ENCODE measurements around the gene TPCN2. TPM values are rescaled to one million over a fixed set of nuclear protein-coding genes. Genes with fewer than 3 reads are reported as not detected.

The TPCN2 gene
- total RNA-seq, 2 donors from 2014 or later, result 11.7 to 17.8 TPM

DNA sequence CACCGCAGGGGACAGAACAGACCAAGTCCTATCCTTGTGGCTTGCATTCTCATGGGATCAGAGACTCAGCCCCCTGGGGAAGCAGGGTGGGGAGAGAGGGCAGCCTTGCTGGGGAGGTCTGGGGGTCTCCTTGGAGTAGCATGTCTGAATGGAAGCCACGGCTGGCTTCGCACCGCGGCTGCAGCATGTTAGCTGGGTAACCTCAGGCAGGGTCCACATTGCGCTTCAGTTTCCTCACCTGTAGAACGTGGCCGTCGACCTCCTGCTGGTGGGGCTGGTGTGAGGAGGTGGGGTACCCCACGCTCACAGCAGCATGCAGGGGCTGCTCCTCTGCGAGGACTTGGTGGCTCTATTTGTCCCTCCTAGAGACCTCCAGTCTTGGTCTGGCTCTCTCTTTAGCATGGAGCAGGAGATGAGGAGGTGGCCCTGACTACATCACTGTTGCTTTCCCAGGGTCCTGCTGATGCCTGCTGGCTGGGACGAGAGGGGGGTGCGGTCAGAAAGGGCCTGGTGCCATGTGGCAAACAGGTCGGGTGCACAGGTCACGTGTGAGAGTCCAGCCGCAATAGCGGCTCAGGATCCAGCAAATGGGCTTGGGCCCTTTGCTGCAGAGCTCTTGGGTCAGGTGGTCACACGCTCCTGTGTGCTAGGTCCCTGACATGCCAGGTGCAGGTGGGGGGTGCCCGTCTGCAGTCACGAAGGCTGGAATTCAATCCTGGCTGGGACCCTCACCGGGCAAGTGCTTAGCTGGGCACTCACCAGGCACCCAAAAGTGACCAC is 71.6 kb downstream of the TPCN2 start:
- DNase-seq (no peak), ATAC-seq (replicated peaks in 1 of 2) (no peak)
- Mint-ChIP-seq H3K4me1 (ENCODE audit: low read depth) (peaks cover 31% of the 10 kb centered on the region), H3K4me3 (no peak overlapping the region), H3K27me3 (ENCODE audit: low read depth) (no peaks in the 10 kb centered on the region), H3K27ac (no peak overlapping the region), H3K9me3 (no peaks in the 10 kb centered on the region), H3K36me3 (ENCODE audit: insufficient read depth in 2 of 2) (no peaks in the 10 kb centered on the region)

DNA sequence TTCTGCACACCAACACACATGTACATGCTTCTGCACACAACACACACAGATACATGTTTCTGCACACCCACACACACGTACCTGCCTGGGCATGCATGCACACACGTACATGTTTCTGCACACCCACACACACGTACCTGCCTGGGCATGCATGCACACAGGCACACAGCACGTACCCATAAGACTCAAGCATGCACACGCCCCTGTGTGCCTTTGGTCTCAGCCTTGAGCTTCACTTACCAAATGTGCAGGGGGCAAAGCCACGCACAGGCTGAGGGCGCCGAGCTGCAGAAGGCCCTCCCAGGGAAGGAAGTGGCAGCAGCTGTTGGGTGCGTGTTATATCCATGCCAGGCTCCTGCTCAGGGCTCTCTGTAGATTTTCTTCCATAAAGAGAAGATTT is 72.3 kb downstream of the TPCN2 start:
- Mint-ChIP-seq H3K4me1 (ENCODE audit: low read depth) (peaks cover 31% of the 10 kb centered on the region), H3K36me3 (ENCODE audit: insufficient read depth in 2 of 2) (no peaks in the 10 kb centered on the region), H3K4me3 (no peak overlapping the region), H3K9me3 (no peaks in the 10 kb centered on the region), H3K27ac (no peak overlapping the region), H3K27me3 (ENCODE audit: low read depth) (no peaks in the 10 kb centered on the region)
- no peak for DNase-seq
- ATAC-seq (replicated peaks in 1 of 2), result no peak

- no peaks in the 10 kb centered on the region for H3K36me3 Mint-ChIP-seq (ENCODE audit: insufficient read depth in 2 of 2)
- peaks cover 31% of the 10 kb centered on the region for H3K4me1 Mint-ChIP-seq (ENCODE audit: low read depth)
- H3K27me3 Mint-ChIP-seq (ENCODE audit: low read depth), result no peaks in the 10 kb centered on the region
- DNase-seq, result no peak
- no peak for ATAC-seq (replicated peaks in 1 of 2)
- H3K27ac Mint-ChIP-seq, result no peak overlapping the region
- no peaks in the 10 kb centered on the region for H3K9me3 Mint-ChIP-seq
- no peak overlapping the region for H3K4me3 Mint-ChIP-seq
Observed at GRCh38 chr11:69121621-69122325, 73.0 kb downstream of the TPCN2 start.

- no peaks in the 10 kb centered on the region for H3K9me3 Mint-ChIP-seq
- H3K27me3 Mint-ChIP-seq (ENCODE audit: low read depth), result no peaks in the 10 kb centered on the region
- no peaks in the 10 kb centered on the region for H3K36me3 Mint-ChIP-seq (ENCODE audit: insufficient read depth in 2 of 2)
- H3K4me3 Mint-ChIP-seq, result peak overlapping the region in 1 of 2 donors; percentile 58
- ATAC-seq (replicated peaks in 1 of 2), result no peak
- H3K27ac Mint-ChIP-seq, result no peak overlapping the region
- no peak for DNase-seq
- peaks cover 31% of the 10 kb centered on the region for H3K4me1 Mint-ChIP-seq (ENCODE audit: low read depth)
Observed at GRCh38 chr11:69122326-69122629, 73.5 kb downstream of the TPCN2 start.

DNA sequence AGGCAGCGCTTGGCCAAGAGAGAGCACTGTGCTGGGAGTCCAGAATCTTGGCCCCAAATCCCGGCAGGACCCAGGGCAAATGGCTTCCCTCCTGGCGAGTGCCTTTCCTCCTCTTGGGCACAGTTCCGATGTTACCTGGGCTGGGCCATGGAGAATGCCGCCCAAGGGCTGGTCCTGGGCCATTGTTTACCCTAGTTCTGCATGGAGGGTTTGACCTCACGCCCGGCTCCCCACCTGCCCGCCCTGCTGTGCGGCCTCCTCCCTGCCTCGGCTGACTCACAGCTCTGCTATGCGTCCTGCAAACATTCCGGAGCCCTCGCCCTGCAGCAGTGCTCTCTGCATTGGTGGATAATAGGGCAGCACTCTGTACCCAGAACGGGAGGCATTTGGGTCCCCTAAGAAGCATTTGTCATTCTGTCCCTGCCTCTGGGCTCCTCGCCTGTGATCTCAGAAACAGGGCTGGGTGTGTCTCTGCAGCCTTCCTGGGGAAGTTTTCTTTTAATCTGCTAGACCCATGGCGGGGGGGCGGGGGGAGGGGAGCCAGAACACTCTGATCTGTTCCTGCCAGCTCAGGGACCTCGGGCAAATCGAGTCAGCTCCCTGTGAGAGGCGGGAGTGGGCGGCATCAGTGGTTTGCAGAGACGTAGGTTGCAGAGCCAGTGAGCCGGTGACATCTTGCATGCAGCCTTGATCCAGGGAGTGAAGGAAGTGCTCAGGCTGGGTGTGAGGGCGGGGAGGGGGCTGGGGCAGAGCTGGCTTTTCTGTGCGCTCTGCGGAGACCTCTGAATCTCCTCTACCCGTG is 74.1 kb downstream of the TPCN2 start:
- no peak overlapping the region for H3K27ac Mint-ChIP-seq
- peaks cover 31% of the 10 kb centered on the region for H3K4me1 Mint-ChIP-seq (ENCODE audit: low read depth)
- peak overlapping the region; percentile 56 to 58 for H3K4me3 Mint-ChIP-seq
- peaks cover 0 to 2% of the 10 kb centered on the region in 2 donors for H3K36me3 Mint-ChIP-seq (ENCODE audit: insufficient read depth in 2 of 2)
- ATAC-seq (replicated peaks in 1 of 2) (peak; percentile 84 to 86), DNase-seq (peak; percentile 53 to 70)
- H3K9me3 Mint-ChIP-seq, result no peaks in the 10 kb centered on the region
- no peaks in the 10 kb centered on the region for H3K27me3 Mint-ChIP-seq (ENCODE audit: low read depth)

GRCh38 chr11:69123593-69124545 is 75.1 kb downstream of the TPCN2 start:
- no peaks in the 10 kb centered on the region for H3K27me3 Mint-ChIP-seq (ENCODE audit: low read depth)
- H3K9me3 Mint-ChIP-seq, result peaks cover 0 to 4% of the 10 kb centered on the region in 2 donors
- H3K4me1 Mint-ChIP-seq (ENCODE audit: low read depth), result peaks cover 31% of the 10 kb centered on the region
- H3K36me3 Mint-ChIP-seq (ENCODE audit: insufficient read depth in 2 of 2), result peaks cover 0 to 3% of the 10 kb centered on the region in 2 donors
- no peak for DNase-seq
- H3K4me3 Mint-ChIP-seq, result peak overlapping the region; percentile 27 to 58
- no peak overlapping the region for H3K27ac Mint-ChIP-seq
- ATAC-seq (replicated peaks in 1 of 2), result peak; percentile 5 to 6

DNA sequence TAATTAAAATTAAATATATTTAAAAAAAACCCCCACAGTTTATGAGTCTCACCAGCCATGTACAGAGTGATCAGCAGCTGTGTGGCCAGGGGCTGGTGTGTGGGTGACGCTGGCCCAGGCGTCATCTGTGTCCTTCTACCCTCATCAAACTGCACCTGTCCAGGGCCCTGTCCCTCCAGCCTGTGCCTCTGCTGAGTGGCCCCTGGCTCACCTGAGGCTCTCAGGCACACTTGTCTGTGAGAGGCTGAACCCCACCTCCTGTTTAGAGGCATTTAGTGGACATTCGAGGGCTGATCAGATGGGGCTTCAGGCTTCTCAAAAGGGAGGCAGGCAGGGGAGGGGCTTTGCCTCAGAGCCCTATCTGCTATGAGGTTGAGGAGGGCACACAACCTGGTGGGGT is 77.1 kb downstream of the TPCN2 start:
- Mint-ChIP-seq H3K27ac (no peak overlapping the region), H3K4me3 (no peak overlapping the region), H3K27me3 (ENCODE audit: low read depth) (no peaks in the 10 kb centered on the region), H3K9me3 (peaks cover 3 to 6% of the 10 kb centered on the region in 2 donors), H3K4me1 (ENCODE audit: low read depth) (peaks cover 31% of the 10 kb centered on the region), H3K36me3 (ENCODE audit: insufficient read depth in 2 of 2) (peaks cover 3% of the 10 kb centered on the region in 2 donors)
- DNase-seq, result no peak
- no peak for ATAC-seq (replicated peaks in 1 of 2)

GRCh38 chr11:69126286-69126685 is 77.6 kb downstream of the TPCN2 start:
- H3K4me1 Mint-ChIP-seq (ENCODE audit: low read depth), result peaks cover 29% of the 10 kb centered on the region
- no peak overlapping the region for H3K27ac Mint-ChIP-seq
- ATAC-seq (replicated peaks in 1 of 2), result no peak
- peaks cover 3 to 6% of the 10 kb centered on the region in 2 donors for H3K9me3 Mint-ChIP-seq
- no peaks in the 10 kb centered on the region for H3K27me3 Mint-ChIP-seq (ENCODE audit: low read depth)
- peaks cover 3% of the 10 kb centered on the region in 2 donors for H3K36me3 Mint-ChIP-seq (ENCODE audit: insufficient read depth in 2 of 2)
- H3K4me3 Mint-ChIP-seq, result no peak overlapping the region
- DNase-seq, result no peak

DNA sequence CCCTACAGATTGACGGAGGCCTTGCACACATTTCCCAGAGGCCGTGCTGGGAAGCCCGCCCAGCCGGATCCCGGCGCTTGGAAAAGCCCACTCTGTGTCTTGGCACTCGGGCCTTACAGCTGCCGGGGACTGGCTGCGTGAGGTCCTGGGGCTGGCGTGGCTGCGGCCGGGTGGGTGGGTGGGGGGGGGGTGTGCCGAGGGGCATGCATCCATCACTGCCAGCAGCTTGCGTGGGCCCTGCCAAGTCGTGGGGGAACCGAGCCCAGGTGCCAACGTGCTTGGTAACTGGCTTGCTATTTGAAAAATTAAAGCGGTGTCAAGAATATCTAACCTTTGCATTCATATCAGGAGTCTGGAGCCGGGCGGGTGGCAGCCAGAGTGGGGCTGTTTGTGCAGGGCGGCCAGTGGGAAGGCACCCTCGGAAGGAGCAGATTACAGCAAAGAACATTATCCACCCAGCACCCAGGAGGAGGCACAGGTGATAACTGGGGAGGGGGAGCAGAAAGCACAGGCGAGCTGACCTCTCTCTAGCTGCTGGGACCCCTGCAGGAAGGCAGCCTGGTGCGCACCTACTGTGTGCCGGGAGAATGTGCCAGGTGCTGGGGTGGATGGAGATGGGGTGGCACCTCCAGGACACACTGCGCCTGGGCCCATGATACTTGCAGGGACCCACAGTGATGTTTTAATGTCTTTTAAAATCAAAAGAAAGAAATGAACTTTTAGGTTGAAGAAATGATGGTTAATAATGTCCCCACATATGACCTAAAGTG is 78.5 kb downstream of the TPCN2 start:
- no peak overlapping the region for H3K4me3 Mint-ChIP-seq
- H3K9me3 Mint-ChIP-seq, result peaks cover 3 to 6% of the 10 kb centered on the region in 2 donors
- H3K27ac Mint-ChIP-seq, result no peak overlapping the region
- ATAC-seq (replicated peaks in 1 of 2) (no peak), DNase-seq (no peak)
- H3K4me1 Mint-ChIP-seq (ENCODE audit: low read depth), result peaks cover 23% of the 10 kb centered on the region
- H3K27me3 Mint-ChIP-seq (ENCODE audit: low read depth), result no peaks in the 10 kb centered on the region
- H3K36me3 Mint-ChIP-seq (ENCODE audit: insufficient read depth in 2 of 2), result peaks cover 3% of the 10 kb centered on the region in 2 donors

- H3K27me3 Mint-ChIP-seq (ENCODE audit: low read depth), result no peaks in the 10 kb centered on the region
- peaks cover 17% of the 10 kb centered on the region for H3K4me1 Mint-ChIP-seq (ENCODE audit: low read depth)
- H3K27ac Mint-ChIP-seq, result no peak overlapping the region
- DNase-seq, result no peak
- peaks cover 4 to 6% of the 10 kb centered on the region in 2 donors for H3K9me3 Mint-ChIP-seq
- no peak for ATAC-seq (replicated peaks in 1 of 2)
- H3K36me3 Mint-ChIP-seq (ENCODE audit: insufficient read depth in 2 of 2), result peaks cover 3% of the 10 kb centered on the region in 2 donors
- no peak overlapping the region for H3K4me3 Mint-ChIP-seq
Observed at GRCh38 chr11:69127884-69128283, 79.2 kb downstream of the TPCN2 start.

DNA sequence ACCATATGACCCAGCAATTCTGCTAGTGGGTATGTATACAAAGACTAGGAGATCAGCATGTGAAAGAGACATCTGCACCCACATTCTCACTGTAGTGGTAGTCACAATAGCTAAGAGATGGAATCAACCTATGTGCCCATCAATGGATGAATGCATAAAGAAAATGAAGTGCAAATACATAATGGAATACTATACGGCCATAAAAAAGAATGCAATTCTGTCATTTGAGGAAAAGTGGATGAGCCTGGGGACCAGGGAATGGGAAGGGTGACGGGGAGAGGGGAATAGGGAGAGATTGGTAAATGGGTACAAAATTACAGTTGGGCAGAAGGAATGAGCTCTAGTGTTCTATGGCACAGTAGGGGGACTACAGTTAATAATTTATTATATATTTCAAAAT is 80.3 kb downstream of the TPCN2 start:
- H3K4me3 Mint-ChIP-seq, result no peak overlapping the region
- no peak overlapping the region for H3K27ac Mint-ChIP-seq
- DNase-seq (no peak), ATAC-seq (replicated peaks in 1 of 2) (no peak)
- peaks cover 8% of the 10 kb centered on the region for H3K4me1 Mint-ChIP-seq (ENCODE audit: low read depth)
- H3K36me3 Mint-ChIP-seq (ENCODE audit: insufficient read depth in 2 of 2), result peaks cover 5 to 14% of the 10 kb centered on the region in 2 donors
- no peaks in the 10 kb centered on the region for H3K27me3 Mint-ChIP-seq (ENCODE audit: low read depth)
- peaks cover 6 to 11% of the 10 kb centered on the region in 2 donors for H3K9me3 Mint-ChIP-seq

- H3K36me3 Mint-ChIP-seq (ENCODE audit: insufficient read depth in 2 of 2), result peaks cover 6 to 16% of the 10 kb centered on the region in 2 donors
- ATAC-seq (replicated peaks in 1 of 2) (no peak), DNase-seq (no peak)
- H3K4me3 Mint-ChIP-seq, result no peak overlapping the region
- H3K4me1 Mint-ChIP-seq (ENCODE audit: low read depth), result peaks cover 9% of the 10 kb centered on the region
- no peaks in the 10 kb centered on the region for H3K27me3 Mint-ChIP-seq (ENCODE audit: low read depth)
- H3K27ac Mint-ChIP-seq, result no peak overlapping the region
- H3K9me3 Mint-ChIP-seq, result peaks cover 6 to 11% of the 10 kb centered on the region in 2 donors
Observed at GRCh38 chr11:69129647-69130046, 80.9 kb downstream of the TPCN2 start.

All from activated T-cell treated with anti-CD3 and anti-CD28 coated beads, Interleukin-2, amount 50 U/mL, for 72 hours (primary cell).